G401 (cell line): ENCODE results near the gene CCR5. TPM values are rescaled to one million over a fixed set of nuclear protein-coding genes. Genes with fewer than 3 reads are reported as not detected.
"Not testable (repeated sequence)": the region's sequence is repeated elsewhere in the genome, so short reads cannot be mapped to it uniquely, and the experiment has no call there.

Experiments
- DNase-seq: peaks from one replicate; pipeline ENCODE4 v3.0.0-alpha.2; 2015; ENCODE audit warnings: low spot score
- in situ Hi-C: cut with HindIII; loops from 2 replicates; pipeline ENCODE4 v1.10.0; 2016; ENCODE audit warnings: low sequenced_read_pairs, mixed read lengths
- total RNA-seq: library from RNA; depleted of rRNA; stranded (reverse); fragments of >200 nt; shearing (Covaris generic); gene quantifications from 2 replicates; pipeline ENCODE4 v1.2.3, GENCODE V29; 2014

CCR5 gene
- total RNA-seq, 1 experiment from 2014 or later, result 0.20 TPM

GRCh38 chr3:46401579-46401978 is 30.8 kb downstream of the CCR5 start:
- in situ Hi-C loops, result no loop called here

GRCh38 chr3:46402902-46403301 is 32.2 kb downstream of the CCR5 start:
- DNase-seq, in situ Hi-C loops: not testable (repeated sequence)

More at GRCh38 chr3:46401579-46401978, 30.8 kb downstream of the CCR5 start:
- no peak for DNase-seq

- DNase-seq, result no peak
- in situ Hi-C loops, result no loop called here
These were observed 34.7 kb downstream of the CCR5 start for GRCh38 chr3:46405301-46406019.

DNA sequence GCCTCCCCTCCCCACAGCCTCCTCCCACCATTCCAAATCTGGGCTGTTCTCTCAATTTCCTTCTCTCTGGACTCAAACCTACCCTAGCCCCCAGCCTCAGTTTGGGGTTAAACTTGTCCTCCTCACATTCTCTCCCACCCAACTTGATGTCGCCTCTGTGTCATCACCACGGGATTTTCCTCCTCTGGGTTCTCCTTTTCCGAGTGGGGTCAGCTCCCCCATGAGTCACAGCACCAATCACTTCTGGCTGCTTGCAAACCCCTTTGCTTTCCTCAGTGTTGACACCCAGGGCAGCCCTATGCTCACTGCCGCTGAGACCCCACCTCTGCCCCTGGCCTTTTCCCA is 35.7 kb downstream of the CCR5 start:
- in situ Hi-C loops, result no loop called here

GRCh38 chr3:46406788-46407611 is 36.3 kb downstream of the CCR5 start, which contains the start of the genes CCR5AS and CCRL2:
TSS of gene CCR5AS (minus strand) at chr3:46407066.
TSS of gene CCRL2 (plus strand) at chr3:46407259. CDS start at chr3:46408080, 821 bp downstream.
- DNase-seq, result no peak
- in situ Hi-C loops, result no loop called here

More for the DNA sequence above, 35.7 kb downstream of the CCR5 start:
- DNase-seq, result no peak

- no peak for DNase-seq
- in situ Hi-C loops, result no loop called here
These were observed 37.2 kb downstream of the CCR5 start for GRCh38 chr3:46407970-46408369.

- no peak for DNase-seq
- in situ Hi-C loops, result no loop called here
These were observed 38.1 kb downstream of the CCR5 start for GRCh38 chr3:46408853-46409252.

GRCh38 chr3:46409739-46410489 is 39.2 kb downstream of the CCR5 start:
- DNase-seq, result peak; percentile 50
- in situ Hi-C loops, result no loop called here

DNA sequence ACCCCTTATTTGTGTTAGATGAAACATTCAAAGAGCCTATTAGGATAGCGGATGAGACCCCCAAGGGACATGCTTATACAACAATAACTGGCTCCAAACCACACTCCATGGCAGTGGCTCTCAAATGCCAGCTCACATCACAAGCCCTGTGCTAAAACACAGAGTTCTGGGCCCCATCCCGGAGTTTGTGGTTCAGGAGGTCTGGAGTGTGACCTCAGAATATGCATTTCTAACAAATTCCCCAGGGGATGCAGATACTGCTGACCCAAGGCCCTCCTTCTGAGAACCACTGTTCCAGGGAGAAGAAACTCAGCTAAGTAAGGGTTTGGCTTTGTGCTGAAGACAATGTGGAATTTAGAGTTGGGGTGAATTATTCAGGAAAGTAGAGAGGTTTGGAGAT is 39.9 kb downstream of the CCR5 start:
- no peak for DNase-seq
- in situ Hi-C loops, result no loop called here

DNA sequence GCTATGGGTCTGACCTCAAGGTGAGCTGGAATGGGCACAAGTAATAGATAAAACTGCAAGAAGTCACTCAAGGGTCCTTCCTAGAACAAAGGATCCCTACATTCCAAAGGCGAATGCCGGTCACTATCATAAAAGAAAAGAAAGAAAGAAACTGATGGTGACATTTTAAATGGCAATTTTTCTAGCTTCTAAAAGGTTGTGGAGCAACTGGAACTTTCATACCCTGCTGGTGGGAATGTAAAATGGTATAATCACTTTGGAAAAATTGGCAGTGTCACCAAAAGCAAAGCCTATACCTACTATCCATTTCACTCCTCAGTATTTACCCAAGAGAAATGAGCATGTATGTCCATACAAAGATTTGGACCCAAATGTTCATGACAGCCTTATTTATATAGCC is 40.5 kb downstream of the CCR5 start:
- in situ Hi-C loops, result no loop called here
- DNase-seq, result no peak

DNA sequence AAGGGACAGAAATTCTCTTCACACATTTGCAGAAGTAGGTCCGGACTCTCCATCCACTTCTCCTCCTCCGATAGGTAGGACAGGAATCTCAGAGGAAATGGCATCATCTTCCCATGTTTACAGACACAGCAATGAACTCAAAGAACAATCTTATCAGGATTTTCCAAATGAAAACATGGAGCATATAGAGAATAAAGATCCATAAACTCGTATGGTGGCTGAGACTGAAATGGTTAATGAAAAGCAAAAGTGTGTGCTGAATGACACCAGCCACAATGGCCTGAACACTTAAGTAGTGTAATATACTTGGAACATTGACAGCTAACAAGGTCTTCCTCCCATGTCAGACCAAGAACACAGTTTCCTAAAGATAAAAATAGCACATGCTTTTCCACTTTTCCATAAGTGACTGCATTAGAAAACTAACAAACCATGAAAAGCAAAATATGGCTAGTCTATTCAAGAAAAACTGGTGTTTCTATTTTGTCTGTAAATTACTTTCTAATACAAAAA is 42.1 kb downstream of the CCR5 start:
- in situ Hi-C loops, result no loop called here
- no peak for DNase-seq

GRCh38 chr3:46413951-46414350 is 43.2 kb downstream of the CCR5 start:
- in situ Hi-C loops, result no loop called here
- no peak for DNase-seq

GRCh38 chr3:46414739-46415138 is 44.0 kb downstream of the CCR5 start:
- in situ Hi-C loops, result no loop called here

DNA sequence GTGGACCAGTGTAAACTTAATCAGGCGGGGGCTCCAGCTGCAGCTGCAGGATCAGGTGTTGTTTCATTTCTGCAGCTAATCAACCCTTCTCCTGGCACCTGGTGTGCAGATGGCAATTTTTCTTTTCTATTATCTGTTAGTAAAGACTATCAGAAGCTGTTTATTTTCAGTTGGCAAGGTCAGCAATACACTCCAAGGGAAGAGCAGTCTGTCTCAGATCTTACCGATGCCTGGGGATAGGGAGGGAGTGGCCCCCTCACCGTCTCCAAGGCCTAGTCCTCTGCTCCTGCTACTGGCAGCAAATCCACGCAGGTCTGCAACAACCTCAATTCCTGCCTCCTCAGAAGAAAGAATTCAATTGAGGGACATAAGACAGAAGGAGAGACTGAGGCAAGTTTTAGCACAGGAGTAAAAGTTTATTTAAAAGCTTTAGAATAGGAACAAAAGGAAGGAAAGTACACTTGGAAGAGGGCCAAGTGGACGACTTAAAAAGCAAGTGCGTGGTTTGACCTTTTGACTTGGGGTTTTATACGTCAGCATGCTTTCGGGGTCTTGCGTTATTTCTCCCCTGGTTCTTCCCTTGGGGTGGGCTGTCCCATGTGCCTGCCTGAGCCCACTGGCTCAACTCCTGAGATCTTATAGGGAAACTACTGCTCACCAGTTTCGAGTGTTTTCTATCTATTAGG is 45.5 kb downstream of the CCR5 start:
- in situ Hi-C loops, result no loop called here
- no peak for DNase-seq

More at GRCh38 chr3:46414739-46415138, 44.0 kb downstream of the CCR5 start:
- DNase-seq, result no peak

- in situ Hi-C loops, result no loop called here
- no peak for DNase-seq
These were observed 46.2 kb downstream of the CCR5 start for GRCh38 chr3:46416811-46417510.

- DNase-seq, result no peak
- in situ Hi-C loops, result no loop called here
These were observed 47.3 kb downstream of the CCR5 start for GRCh38 chr3:46417841-46418611.

DNA sequence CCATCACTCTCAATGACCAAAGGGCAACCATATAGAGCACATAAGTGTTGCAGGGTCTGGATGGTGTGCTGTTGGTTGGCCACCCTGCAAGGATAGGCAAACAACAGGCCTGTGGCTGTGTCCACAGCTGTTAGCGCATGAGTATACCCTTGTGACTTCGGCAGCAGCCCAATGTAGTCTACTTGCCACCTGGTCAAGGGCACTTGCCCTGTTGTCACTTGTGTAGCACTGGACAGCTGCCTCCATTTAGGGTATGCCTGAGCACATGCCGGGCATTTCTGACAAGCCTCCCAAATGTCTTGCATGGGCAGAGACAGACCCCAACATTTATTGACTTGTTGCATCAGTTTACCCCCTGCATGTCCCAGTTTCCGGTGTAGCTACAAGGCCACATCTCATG is 49.1 kb downstream of the CCR5 start:
- no peak for DNase-seq
- in situ Hi-C loops, result no loop called here

GRCh38 chr3:46420931-46421330 is 50.2 kb downstream of the CCR5 start:
- in situ Hi-C loops, result no loop called here
- no peak for DNase-seq
